Measurements from ENCODE around the gene CCNA1.

DNA sequence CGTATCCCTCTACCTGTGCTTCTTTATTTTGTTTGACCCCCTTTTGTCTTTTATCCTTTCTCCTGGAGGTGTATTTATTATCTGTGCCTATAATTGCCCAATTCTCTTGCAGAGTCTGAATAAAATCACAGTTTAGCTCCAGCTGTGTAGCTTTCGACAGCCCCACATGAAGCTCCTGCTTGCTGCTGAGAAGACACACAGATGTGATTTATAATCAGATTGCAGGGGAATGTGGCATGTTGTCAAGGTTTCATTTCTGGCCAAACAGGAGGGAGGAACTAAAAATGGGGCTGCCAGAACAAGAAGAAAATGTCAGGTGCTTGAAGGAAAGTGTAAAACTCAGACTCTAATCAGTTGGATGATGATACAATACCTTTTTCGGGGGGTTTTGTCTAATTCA, 22.7 kb downstream of the CCNA1 start:
- TF ChIP-seq WT1 (tag by site-specific recombination; IDR thresholded peaks at IDR 0.05) (no peak), GLI4 (tag by site-specific recombination; IDR thresholded peaks at IDR 0.05) (no peak)
